NCI-H1105 (cell line): ENCODE data around the gene SEMA4D.

ENCODE experiments used
- DNase-seq: peaks from one replicate; lab custom pipeline; 2025; lab: John Stamatoyannopoulos, UW

Gene SEMA4D

GRCh38 chr9:89497978-89498851, at the start of gene SEMA4D:
TSS of gene SEMA4D (minus strand) at chr9:89498113. CDS start at chr9:89405456, 92,657 bp downstream.
- DNase-seq, result peak; percentile 68

- DNase-seq, result no peak
Measured at GRCh38 chr9:89547000-89547399, 49.1 kb upstream of the SEMA4D start.

- peak; percentile 3 for DNase-seq
Measured at GRCh38 chr9:89544279-89544661, 46.4 kb upstream of the SEMA4D start.

GRCh38 chr9:89543621-89544278, 45.8 kb upstream of the SEMA4D start:
- DNase-seq, result no peak

- no peak for DNase-seq
Measured at GRCh38 chr9:89543111-89543510, 45.2 kb upstream of the SEMA4D start.

GRCh38 chr9:89542401-89543021, 44.6 kb upstream of the SEMA4D start:
- DNase-seq, result peak; percentile 49

GRCh38 chr9:89541798-89542197, 43.9 kb upstream of the SEMA4D start:
- DNase-seq, result no peak

GRCh38 chr9:89539374-89539773, 41.5 kb upstream of the SEMA4D start:
- no peak for DNase-seq

- peak; percentile 74 for DNase-seq
Measured at GRCh38 chr9:89538871-89539270, 41.0 kb upstream of the SEMA4D start.

- DNase-seq, result no peak
Measured at GRCh38 chr9:89537166-89537565, 39.3 kb upstream of the SEMA4D start.

GRCh38 chr9:89536600-89536999, 38.7 kb upstream of the SEMA4D start:
- no peak for DNase-seq

GRCh38 chr9:89536145-89536574, 38.2 kb upstream of the SEMA4D start:
- no peak for DNase-seq

GRCh38 chr9:89535461-89535860, 37.5 kb upstream of the SEMA4D start:
- no peak for DNase-seq

GRCh38 chr9:89534515-89535287, 36.8 kb upstream of the SEMA4D start:
- DNase-seq, result no peak

GRCh38 chr9:89533411-89534095, 35.6 kb upstream of the SEMA4D start:
- no peak for DNase-seq

GRCh38 chr9:89532944-89533343, 35.0 kb upstream of the SEMA4D start:
- no peak for DNase-seq

GRCh38 chr9:89532478-89532877, 34.6 kb upstream of the SEMA4D start:
- DNase-seq, result no peak

GRCh38 chr9:89531766-89532165, 33.9 kb upstream of the SEMA4D start:
- no peak for DNase-seq

GRCh38 chr9:89530726-89531125, 32.8 kb upstream of the SEMA4D start:
- no peak for DNase-seq

GRCh38 chr9:89529243-89530035, 31.5 kb upstream of the SEMA4D start:
- DNase-seq, result no peak

GRCh38 chr9:89528540-89528939, 30.6 kb upstream of the SEMA4D start:
- DNase-seq, result no peak
